Right lobe of liver (tissue), 6 donors: ENCODE results near the gene MCF2L2. TPM values are rescaled to one million over a fixed set of nuclear protein-coding genes. Genes with fewer than 3 reads are reported as not detected.
A peak's percentile ranks its signal among the peaks of the same experiment; 100 is the strongest.

Source experiments
- ATAC-seq, 4 donors: fragments of 200-7000 bp; cut with Tn5 transposase; one replicate each; pipeline ENCODE4 v1.9.1; 2020; ENCODE audit warnings: mild to moderate bottlenecking in 4 of 4, moderate library complexity in 4 of 4
- DNase-seq, 3 donors: peaks; one replicate each; pipeline ENCODE4 v3.0.0-alpha.2; 2020
- H3K27ac ChIP-seq, 3 donors: fragments of 200-600 bp; one replicate each; pipeline ENCODE4 v1.8.0; 2022
- H3K27me3 ChIP-seq, 2 donors: fragments of 200-600 bp; one replicate each; pipeline ENCODE4 v1.8.0; 2022
- H3K36me3 ChIP-seq, 4 donors: fragments of 200-600 bp; sonication (generic) in 1 of 4; one replicate each; pipeline versions ENCODE4 v1.5.1 to v1.8.0; 2017 to 2022; ENCODE audit warnings: control low read depth in 1 of 4
- H3K4me1 ChIP-seq, 4 donors: fragments of 200-600 bp; sonication (generic) in 1 of 4; one replicate each; pipeline versions ENCODE4 v1.5.1 to v1.8.0; 2017 to 2022; ENCODE audit warnings: control low read depth in 1 of 4
- H3K4me3 ChIP-seq, 3 donors: fragments of 200-600 bp; one replicate each; pipeline ENCODE4 v1.8.0; 2022
- H3K9me3 ChIP-seq, 4 donors: fragments of 200-600 bp; sonication (generic) in 1 of 4; one replicate each; pipeline versions ENCODE4 v1.5.1 to v1.8.0; 2017 to 2022; ENCODE audit warnings: control low read depth in 1 of 4
- POLR2A ChIP-seq: fragments of 450-650 bp; IDR thresholded peaks from one replicate; pipeline ENCODE4 v1.6.1; 2017; ENCODE audit warnings: antibody characterized with exemption, mild to moderate bottlenecking
- WGBS: methylation state at CpG from one replicate; pipeline ENCODE4 v1.1.6; 2018; ENCODE audit warnings: low coverage, low lambda C conversion rate; ENCODE audit not compliant: insufficient coverage; ENCODE audit errors: missing lambda C conversion rate; 5-methylcytosine and 5-hydroxymethylcytosine counted together
- intact Hi-C, 2 donors: fragments of 100-400 bp; cut with DNase I; formaldehyde crosslinking; loops; one replicate each; pipeline versions ENCODE4 v1.11.2 to v1.14.1; 2022
- total RNA-seq, 6 experiments: library from RNA; depleted of rRNA in 2 of 6; stranded (reverse); fragments of >200 nt in 2 of 6; fragmentation: NEBNext Ultra II Directional in 3 of 6; extraction: Animal tissue kit (Norgen Biotek cat#: 25700) in 3 of 6; gene quantifications; one replicate each; pipeline versions ENCODE4 v1.1.0 to v1.2.4, GENCODE V29; 2016 to 2023
- TF ChIP-seq, protein P1 (sequence below), 4 donors: fragments of 200-600 bp in 3 of 4; fragments of 450-650 bp in 1 of 4; IDR thresholded peaks; one replicate each; pipeline versions ENCODE4 v1.5.1 to v1.8.0; 2016 to 2022; ENCODE audit warnings: antibody characterized with exemption in 4 of 4, mild to moderate bottlenecking in 2 of 4
- donor health status: DM: no; HTN: yes; CAD: no.
- donor health status: DM: no; HTN: no; CAD: no.
- donor health status: DM: no; HTN: no; CAD: no.
- donor health status: DM: no; HTN: yes; CAD: no.
- donor health status: DM: no; HTN: yes; CAD: no.

Gene MCF2L2
- total RNA-seq, 6 experiments from 2014 or later, result 0.07 to 0.19 (median 0.17) TPM; not detected in 1

DNA sequence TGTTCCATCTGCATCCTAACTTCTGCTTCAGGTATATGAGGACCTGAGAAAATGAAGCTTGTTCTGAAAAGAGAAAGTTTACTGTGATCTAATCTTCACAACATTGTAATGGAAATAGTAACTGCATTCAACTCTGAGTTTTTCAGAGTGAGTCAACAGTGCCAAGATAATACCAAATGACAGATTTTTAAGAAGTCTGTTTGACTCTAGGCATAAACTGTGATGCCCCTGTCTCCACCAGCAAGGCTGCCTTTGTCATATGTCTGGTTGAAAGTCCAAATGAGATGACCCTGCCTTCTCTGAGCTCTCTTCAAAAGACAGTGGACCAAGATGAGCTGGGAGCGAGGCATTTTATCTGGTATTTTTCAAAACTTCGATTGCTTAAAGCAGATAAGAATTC lies 220.2 kb downstream of the MCF2L2 start:
- Histone ChIP-seq H3K27ac (no peak overlapping the region), H3K27me3 (no peaks in the 10 kb centered on the region), H3K4me3 (no peak overlapping the region), H3K9me3 (no peaks in the 10 kb centered on the region), H3K36me3 (no peaks in the 10 kb centered on the region), H3K4me1 (peaks cover 0 to 4% (median 0%) of the 10 kb centered on the region in 4 donors)
- no peak for DNase-seq
- TF ChIP-seq, protein P1, sequence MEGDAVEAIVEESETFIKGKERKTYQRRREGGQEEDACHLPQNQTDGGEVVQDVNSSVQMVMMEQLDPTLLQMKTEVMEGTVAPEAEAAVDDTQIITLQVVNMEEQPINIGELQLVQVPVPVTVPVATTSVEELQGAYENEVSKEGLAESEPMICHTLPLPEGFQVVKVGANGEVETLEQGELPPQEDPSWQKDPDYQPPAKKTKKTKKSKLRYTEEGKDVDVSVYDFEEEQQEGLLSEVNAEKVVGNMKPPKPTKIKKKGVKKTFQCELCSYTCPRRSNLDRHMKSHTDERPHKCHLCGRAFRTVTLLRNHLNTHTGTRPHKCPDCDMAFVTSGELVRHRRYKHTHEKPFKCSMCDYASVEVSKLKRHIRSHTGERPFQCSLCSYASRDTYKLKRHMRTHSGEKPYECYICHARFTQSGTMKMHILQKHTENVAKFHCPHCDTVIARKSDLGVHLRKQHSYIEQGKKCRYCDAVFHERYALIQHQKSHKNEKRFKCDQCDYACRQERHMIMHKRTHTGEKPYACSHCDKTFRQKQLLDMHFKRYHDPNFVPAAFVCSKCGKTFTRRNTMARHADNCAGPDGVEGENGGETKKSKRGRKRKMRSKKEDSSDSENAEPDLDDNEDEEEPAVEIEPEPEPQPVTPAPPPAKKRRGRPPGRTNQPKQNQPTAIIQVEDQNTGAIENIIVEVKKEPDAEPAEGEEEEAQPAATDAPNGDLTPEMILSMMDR (IDR thresholded peaks at IDR 0.05), result no peak
- no peak for TF ChIP-seq POLR2A
- intact Hi-C loops, result no loop called here
- WGBS, result 69% methylated on average over 2 of the region's 2 CpGs
- no peak for ATAC-seq

DNA sequence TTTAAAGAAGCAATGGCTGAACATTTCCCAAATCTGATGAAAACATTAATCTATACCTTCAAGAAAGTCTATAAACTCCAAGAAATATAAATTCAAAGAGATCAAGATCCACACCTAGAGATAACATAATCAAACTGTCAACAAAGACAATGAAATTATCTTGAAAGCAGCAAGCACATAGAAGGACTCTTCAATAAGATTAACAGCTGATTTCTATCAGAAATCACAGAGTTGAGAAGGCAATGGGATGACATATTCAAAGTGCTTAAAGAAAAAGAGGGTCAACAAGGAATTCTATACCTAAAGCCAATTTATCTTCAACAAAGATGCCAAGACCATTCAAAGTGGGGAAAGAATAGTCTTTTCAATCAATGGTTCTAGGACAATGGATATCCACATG lies 224.7 kb downstream of the MCF2L2 start:
- no peaks in the 10 kb centered on the region for H3K36me3 ChIP-seq
- no peaks in the 10 kb centered on the region for H3K27me3 ChIP-seq
- H3K4me1 ChIP-seq, result no peaks in the 10 kb centered on the region
- H3K27ac ChIP-seq, result no peak overlapping the region
- no peak overlapping the region for H3K4me3 ChIP-seq
- no peak for TF ChIP-seq POLR2A
- TF ChIP-seq, protein P1 (IDR thresholded peaks at IDR 0.05), result no peak
- H3K9me3 ChIP-seq, result no peaks in the 10 kb centered on the region
- DNase-seq, result no peak
- ATAC-seq, result no peak
- intact Hi-C loops, result no loop called here

DNA sequence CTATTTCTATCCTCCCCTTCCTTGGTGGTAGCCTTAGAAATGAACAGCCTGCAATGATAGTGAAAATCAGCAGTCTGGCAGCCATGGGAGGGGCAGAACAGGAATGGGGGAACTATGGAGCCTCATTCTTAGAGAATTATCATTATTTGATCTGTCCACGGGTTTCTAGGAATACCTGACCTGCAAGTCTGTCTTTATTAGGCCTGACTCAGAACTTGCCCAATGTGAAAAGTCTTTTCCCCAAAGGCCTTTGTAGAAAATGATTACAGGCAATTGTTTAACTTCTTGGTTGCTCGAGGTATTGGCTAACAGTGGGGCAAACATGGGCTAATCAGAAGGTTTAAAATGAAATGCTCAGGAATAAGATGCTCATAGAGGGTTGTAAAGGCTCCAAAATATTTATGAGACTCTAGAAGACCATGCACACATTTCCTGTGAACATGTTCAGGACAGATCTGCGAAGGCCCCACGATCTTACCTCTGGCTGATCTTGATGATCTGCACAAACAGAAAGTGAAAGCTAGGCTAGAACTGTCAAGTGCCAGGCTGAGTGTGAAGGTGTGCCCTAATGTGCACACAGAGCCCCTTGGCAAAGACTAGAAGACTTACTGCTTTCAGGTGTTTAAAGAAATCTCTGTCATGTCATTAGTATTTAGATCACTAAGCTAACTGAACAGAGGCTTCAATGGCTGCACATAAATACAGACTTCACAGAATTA lies 226.3 kb downstream of the MCF2L2 start:
- intact Hi-C loops, result no loop called here
- H3K9me3 ChIP-seq, result no peaks in the 10 kb centered on the region
- no peaks in the 10 kb centered on the region for H3K4me1 ChIP-seq
- 64% methylated on average over 4 of the region's 4 CpGs for WGBS
- no peak for DNase-seq
- no peaks in the 10 kb centered on the region for H3K36me3 ChIP-seq
- H3K27ac ChIP-seq, result no peak overlapping the region
- no peak overlapping the region for H3K4me3 ChIP-seq
- peak in 2 of 4 donors; percentile 51 to 61 for ATAC-seq
- no peaks in the 10 kb centered on the region for H3K27me3 ChIP-seq
- no peak for TF ChIP-seq POLR2A
- TF ChIP-seq, protein P1 (IDR thresholded peaks at IDR 0.05), result no peak

DNA sequence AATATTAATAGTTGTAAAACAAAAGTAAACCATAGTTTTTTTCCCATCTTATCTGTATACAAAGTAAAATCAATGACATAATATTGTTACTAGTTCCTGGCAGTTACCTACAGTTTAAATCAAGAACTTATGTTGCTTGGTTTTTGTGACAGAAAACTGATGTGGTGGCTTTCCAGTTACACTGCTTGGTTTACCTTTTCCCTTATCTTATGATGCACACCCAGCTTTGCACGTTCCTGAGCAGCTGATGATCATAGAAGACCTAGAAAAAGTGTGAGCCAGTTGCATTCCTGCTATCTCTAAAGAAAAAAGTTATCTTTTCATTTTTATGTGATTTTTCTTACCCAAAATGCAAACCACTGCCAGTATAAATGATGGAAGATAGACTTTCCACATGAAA lies 229.5 kb downstream of the MCF2L2 start:
- ATAC-seq, result no peak
- no peaks in the 10 kb centered on the region for H3K9me3 ChIP-seq
- WGBS, result 14% methylated on average over 1 of the region's 1 CpG
- intact Hi-C loops, result no loop called here
- H3K27ac ChIP-seq, result no peak overlapping the region
- H3K27me3 ChIP-seq, result no peaks in the 10 kb centered on the region
- no peak for TF ChIP-seq POLR2A
- TF ChIP-seq, protein P1 (IDR thresholded peaks at IDR 0.05), result no peak
- no peak for DNase-seq
- no peak overlapping the region for H3K4me3 ChIP-seq
- no peaks in the 10 kb centered on the region for H3K36me3 ChIP-seq
- H3K4me1 ChIP-seq, result no peaks in the 10 kb centered on the region

DNA sequence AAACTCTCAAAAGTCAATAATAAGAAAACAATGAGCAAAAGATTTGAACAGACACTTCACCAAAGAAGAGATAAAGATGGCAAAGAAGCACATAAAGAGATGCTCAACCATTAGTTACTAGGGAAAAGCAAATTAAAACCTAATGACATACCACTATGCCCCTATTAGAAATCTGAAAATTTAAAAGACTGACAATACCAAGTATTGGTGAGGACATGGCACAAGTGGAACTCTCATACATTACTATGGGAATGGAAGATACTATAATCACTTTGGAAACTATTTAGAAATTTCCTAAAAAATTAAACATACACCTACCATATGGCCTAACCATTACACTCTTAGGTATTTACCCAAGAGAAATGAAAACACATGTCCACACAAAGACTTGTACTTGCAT lies 230.7 kb downstream of the MCF2L2 start:
- H3K27ac ChIP-seq, result no peak overlapping the region
- H3K27me3 ChIP-seq, result no peaks in the 10 kb centered on the region
- TF ChIP-seq, protein P1 (IDR thresholded peaks at IDR 0.05), result no peak
- no peak for TF ChIP-seq POLR2A
- no peaks in the 10 kb centered on the region for H3K4me1 ChIP-seq
- no peaks in the 10 kb centered on the region for H3K9me3 ChIP-seq
- H3K4me3 ChIP-seq, result no peak overlapping the region
- intact Hi-C loops, result no loop called here
- no peak for DNase-seq
- H3K36me3 ChIP-seq, result no peaks in the 10 kb centered on the region
- ATAC-seq, result no peak
